Neuron (in vitro differentiated cells): ENCODE measurements around the gene CROCC.
"Not testable (repeated sequence)": the region's sequence is repeated elsewhere in the genome, so short reads cannot be mapped to it uniquely, and the experiment has no call there.

Source experiments
- H2AFZ ChIP-seq: one replicate; pipeline ENCODE4 v1.6.1; 2013; ENCODE audit warnings: low read depth, mild to moderate bottlenecking, inconsistent platforms, low read length, moderate library complexity
- H3K27me3 ChIP-seq: one replicate; pipeline ENCODE4 v1.6.1; 2013; ENCODE audit warnings: low read length; ENCODE audit not compliant: insufficient read depth
- H3K36me3 ChIP-seq: one replicate; pipeline ENCODE4 v1.6.1; 2013; ENCODE audit warnings: low read length; ENCODE audit not compliant: insufficient read depth
- H3K4me1 ChIP-seq: one replicate; pipeline ENCODE4 v1.6.1; 2013; ENCODE audit warnings: low read length; ENCODE audit not compliant: insufficient read depth
- H3K4me3 ChIP-seq: 2 replicates; pipeline ENCODE4 v1.5.1; 2013; ENCODE audit warnings: mild to moderate bottlenecking, low read length, moderate library complexity
- H3K9me3 ChIP-seq: one replicate; pipeline ENCODE4 v1.6.1; 2013; ENCODE audit warnings: low read length

The CROCC gene

DNA sequence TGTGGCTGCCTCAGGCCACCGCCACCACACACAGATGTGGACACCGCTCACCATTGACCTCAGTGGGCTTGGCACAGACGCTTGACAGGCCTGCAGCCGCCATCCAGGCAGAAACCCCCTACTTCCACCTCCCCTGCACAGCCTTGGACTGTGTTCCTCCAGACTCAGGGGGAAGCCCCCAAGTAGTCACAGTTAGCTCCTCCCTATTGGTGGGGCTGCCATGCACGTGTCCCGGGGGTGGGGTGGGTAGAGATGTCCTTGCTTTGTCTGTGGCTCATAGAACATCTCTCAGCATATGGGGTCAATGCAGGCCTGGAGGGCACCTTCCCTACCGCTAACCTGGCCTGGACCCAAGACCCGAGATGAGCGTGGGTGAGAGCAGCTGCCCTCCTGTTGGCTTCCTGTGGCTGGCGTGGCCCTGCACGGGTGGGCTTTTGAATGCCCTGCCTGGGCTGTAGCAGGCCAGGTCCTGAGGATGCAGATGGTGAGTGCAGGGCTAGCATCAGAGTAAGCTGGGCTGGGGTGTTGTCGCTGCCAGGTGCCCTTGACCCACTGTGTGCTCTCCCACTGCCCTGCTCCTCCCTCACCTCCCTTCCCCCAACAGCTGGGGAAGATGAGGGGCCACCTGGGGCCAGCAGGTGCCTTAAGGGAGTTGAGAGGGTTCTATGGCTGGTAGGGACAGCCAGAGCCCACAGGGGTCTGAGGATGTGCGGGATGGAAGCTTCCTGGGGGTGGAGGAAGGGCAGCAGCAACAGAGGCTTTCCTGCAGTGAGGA is 6.2 kb downstream of the CROCC start:
- Histone ChIP-seq H3K4me1 (peaks cover 40% of the 10 kb centered on the region), H2AFZ (no peak overlapping the region), H3K9me3 (no peaks in the 10 kb centered on the region), H3K27me3 (no peaks in the 10 kb centered on the region), H3K4me3 (no peak overlapping the region), H3K36me3 (peaks cover 8% of the 10 kb centered on the region)

DNA sequence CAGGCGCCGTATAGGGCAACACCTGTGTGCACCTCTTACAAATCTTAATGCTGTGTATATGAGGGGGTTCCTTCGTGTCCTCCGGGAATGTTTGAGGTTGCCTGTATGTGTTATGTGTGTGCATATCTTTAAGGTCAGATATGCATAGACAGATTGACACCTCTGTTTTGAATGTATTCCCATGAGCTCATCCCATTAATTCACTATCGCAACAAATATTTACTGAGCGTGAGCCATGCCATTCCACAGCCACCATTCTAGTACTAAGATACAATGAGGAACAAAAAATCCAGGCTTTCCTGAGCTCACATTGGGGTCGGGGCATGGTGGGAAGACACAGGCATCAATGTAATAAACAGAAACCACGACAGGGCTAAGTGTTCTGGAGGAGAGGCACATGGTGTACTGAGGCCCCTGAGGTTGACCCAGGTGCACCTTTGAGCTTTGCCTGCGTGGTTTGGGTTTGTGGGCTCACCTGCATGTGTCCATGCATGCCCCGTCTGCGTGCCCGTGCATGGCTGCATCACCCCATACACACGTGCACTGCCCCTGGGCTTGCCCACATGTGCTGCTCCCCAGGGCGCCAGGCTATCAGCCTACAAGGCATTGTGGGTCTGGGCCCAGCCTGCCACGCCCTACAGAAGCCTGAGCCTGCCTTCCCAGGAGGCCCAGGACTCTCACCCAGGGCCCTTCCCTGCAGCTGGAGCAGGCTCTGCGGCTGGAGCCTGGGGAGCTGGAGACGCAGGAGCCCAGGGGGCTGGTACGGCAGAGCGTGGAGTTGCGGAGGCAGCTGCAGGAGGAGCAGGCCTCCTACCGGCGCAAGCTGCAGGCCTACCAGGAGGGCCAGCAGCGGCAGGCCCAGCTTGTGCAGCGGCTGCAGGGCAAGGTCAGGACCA is 7.7 kb downstream of the CROCC start:
- not testable (repeated sequence) for H3K4me3 ChIP-seq, H3K9me3 ChIP-seq, H2AFZ ChIP-seq, H3K27me3 ChIP-seq, H3K36me3 ChIP-seq
- H3K4me1 ChIP-seq = peaks cover 40% of the 10 kb centered on the region

DNA sequence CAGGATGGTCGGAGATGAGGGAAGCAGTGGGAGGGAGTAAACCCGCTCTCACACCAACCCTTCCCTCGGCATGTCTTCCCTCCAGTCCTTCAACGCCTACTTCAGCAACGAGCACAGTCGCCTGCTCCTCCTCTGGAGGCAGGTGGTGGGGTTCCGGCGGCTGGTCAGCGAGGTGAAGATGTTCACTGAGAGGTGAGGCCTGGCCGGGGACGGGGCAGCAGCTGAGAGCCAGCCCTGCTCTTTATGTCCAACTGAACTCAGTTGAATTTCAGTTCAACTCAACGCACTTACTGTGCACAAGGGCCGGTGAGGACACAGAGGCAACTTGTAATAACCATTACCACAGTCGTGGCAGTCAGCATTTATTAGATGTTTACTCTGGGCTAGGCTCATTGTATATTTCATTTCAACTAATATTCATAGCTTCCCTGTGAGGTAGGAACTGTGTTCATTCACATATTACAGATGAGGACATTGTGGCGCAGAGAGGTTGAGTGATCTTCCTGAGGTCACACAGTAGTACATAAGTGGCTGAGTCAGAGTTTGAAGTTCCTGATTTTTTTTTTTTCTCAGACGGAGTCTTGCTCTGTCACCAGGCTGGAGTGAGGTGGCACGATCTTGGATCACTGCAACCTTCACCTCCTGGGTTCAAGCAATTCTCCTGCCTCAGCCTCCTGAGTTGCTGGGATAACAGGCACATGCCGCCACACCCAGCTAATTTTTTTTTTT is 9.6 kb downstream of the CROCC start:
- H3K9me3 ChIP-seq, H3K36me3 ChIP-seq, H3K4me3 ChIP-seq, H2AFZ ChIP-seq, H3K27me3 ChIP-seq: not testable (repeated sequence)
- H3K4me1 ChIP-seq = peaks cover 30% of the 10 kb centered on the region

DNA sequence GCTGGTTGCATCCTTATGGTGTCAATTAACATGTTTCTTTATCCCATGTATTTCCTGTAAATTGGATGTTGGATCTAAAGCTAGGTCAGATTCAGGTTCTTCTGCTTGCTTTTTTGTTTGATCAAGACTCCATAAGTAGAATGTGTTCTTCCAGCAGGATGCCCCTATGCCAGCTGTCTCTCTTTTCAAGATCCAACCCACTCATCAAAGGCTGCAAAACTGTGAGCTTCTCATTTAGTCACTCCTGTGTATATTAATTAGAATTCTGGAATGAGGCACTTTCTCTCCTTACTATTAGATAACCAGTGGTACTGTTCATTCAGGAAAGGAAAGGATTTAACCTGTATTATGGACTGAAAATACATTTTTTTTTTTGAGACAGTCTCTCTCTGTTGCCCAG is 12.2 kb downstream of the CROCC start:
- Histone ChIP-seq H3K36me3 (peaks cover 21% of the 10 kb centered on the region), H3K4me1 (peaks cover 10% of the 10 kb centered on the region)
- H3K9me3 ChIP-seq, H3K4me3 ChIP-seq, H3K27me3 ChIP-seq, H2AFZ ChIP-seq: not testable (repeated sequence)

DNA sequence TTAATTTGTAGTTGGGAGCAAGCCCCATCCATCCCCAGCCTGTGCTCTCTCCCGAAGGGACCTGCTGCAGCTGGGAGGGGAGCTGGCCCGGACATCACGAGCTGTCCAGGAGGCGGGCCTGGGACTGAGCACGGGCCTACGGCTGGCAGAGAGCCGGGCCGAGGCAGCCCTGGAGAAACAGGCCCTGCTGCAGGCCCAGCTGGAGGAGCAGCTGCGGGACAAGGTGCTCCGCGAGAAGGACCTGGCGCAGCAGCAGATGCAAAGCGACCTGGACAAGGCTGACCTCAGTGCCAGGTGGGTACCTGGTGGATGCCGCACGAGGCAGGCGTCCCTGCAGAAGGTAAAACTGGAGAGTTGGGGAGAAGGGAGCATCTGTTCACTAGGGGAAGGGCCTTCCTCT is 14.8 kb downstream of the CROCC start:
- H3K36me3 ChIP-seq = peaks cover 21% of the 10 kb centered on the region
- not testable (repeated sequence) for H3K27me3 ChIP-seq, H3K4me1 ChIP-seq, H2AFZ ChIP-seq, H3K9me3 ChIP-seq, H3K4me3 ChIP-seq

DNA sequence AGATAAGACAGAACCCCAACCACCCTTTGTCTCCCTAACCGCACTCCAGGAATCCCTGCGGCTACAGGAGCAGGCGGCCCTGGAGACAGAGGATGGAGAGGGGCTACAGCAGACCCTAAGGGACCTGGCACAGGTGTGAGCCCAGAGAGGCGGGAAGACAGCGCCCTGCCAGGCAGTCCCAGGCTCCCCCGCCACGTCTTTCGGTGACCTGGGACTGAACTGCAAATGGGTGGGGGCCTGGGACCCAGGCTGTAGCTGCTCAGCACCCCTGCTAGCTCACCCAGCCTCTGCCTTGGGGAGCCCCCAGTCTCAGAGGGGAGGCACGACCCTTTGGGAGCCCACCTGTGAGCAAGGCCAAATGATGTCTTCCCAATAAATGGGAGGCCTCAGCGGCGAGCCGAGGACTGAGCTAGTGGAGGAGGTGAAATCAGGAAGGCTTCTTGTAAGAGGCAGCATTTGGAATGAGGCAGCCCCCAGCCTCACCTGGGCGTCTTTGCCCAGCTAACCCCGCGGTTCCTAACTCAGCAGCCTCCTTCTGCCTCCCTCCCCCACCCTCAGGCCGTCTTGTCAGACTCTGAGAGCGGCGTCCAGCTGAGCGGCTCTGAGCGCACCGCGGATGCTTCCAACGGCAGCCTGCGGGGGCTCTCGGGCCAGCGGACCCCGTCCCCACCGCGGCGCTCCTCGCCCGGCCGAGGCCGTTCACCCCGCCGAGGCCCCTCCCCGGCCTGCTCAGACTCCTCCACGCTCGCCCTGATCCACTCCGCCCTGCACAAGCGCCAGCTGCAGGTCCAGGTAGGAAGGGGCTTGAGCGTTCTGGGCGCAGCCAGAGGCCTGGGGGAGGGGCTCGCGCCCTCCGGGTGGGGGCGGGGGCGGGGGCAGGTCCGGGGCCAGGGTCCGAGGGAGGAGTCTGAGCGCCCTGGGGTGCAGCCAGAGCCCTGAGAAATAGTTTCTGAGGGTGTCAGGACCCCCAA is 16.9 kb downstream of the CROCC start:
- no peaks in the 10 kb centered on the region for H3K9me3 ChIP-seq
- H3K27me3 ChIP-seq = no peaks in the 10 kb centered on the region
- H2AFZ ChIP-seq = no peak overlapping the region
- H3K4me1 ChIP-seq = no peaks in the 10 kb centered on the region
- peaks cover 17% of the 10 kb centered on the region for H3K36me3 ChIP-seq
- H3K4me3 ChIP-seq = no peak overlapping the region

DNA sequence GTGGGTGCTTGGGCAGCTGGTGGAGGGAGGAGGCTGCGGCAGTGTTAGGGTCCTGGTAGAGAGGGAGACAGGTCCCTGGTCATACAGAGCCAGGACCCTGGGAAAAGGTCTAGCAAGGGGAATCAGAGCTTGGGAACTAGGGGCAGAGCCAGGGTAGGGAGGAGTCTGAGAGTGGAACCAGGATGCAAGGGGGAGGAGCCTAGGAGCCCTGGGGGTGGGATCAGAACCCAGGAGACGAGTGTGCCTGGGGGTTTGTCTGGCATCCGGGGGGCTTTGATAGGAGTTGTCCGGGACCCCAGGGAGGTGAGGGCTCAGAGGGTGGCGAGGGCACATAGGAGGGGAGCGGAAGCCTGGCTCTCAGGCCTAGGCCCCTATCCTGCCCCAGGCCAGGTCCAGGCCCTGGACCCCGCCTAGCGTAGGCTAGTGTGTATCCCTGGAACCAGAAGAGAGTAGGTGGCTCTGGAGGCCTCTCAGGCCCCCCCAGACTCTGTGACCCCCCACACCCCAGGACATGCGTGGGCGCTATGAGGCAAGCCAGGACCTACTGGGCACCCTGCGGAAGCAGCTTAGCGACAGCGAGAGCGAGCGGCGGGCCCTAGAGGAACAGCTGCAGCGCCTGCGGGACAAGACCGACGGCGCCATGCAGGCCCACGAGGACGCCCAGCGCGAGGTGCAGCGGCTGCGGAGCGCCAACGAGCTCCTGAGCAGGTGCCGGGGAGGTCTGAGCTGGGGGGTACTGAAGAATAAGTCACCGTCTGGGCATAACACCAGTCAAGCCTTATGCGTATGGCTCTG is 17.9 kb downstream of the CROCC start:
- H3K36me3 ChIP-seq = peaks cover 18% of the 10 kb centered on the region
- H2AFZ ChIP-seq, H3K27me3 ChIP-seq, H3K9me3 ChIP-seq, H3K4me1 ChIP-seq, H3K4me3 ChIP-seq: not testable (repeated sequence)

DNA sequence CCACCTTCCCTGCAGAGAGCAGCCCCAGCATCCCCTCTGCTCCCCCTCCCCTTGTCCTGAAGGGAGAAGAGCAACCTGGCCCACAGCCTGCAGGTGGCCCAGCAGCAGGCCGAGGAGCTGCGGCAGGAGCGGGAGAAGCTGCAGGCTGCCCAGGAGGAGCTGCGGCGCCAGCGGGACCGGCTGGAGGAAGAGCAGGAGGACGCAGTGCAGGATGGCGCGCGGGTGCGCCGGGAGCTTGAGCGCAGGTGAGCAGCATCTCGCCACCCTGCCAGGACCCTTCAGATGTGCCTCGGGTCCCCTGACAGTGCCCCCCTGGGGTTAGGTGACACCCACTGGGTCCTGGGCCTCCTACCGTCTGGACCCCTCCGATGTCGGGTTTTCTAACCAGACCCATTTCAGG is 22.3 kb downstream of the CROCC start:
- Histone ChIP-seq H2AFZ (no peak overlapping the region), H3K4me3 (no peak overlapping the region), H3K9me3 (no peaks in the 10 kb centered on the region), H3K4me1 (no peaks in the 10 kb centered on the region), H3K36me3 (peaks cover 8% of the 10 kb centered on the region), H3K27me3 (no peaks in the 10 kb centered on the region)

DNA sequence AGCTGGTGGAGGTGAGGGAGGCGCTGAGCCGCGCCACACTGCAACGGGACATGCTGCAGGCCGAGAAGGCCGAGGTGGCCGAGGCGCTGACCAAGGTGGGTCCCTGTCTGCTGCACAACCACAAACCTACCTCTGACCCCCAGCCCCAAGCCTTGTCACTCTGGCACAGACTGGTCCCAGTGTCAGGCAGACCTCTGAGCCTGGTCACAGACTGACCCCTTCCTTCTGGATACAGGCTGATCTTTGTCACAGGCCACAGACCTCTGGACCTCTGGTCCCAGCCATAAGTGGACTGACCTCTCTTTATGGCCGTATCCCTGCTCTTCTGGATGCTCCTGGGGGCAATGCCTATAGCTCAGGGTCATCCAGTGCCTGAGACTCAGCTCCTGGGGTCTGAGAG is 23.8 kb downstream of the CROCC start:
- not testable (repeated sequence) for H3K4me3 ChIP-seq, H3K36me3 ChIP-seq, H3K4me1 ChIP-seq, H3K27me3 ChIP-seq, H2AFZ ChIP-seq, H3K9me3 ChIP-seq

DNA sequence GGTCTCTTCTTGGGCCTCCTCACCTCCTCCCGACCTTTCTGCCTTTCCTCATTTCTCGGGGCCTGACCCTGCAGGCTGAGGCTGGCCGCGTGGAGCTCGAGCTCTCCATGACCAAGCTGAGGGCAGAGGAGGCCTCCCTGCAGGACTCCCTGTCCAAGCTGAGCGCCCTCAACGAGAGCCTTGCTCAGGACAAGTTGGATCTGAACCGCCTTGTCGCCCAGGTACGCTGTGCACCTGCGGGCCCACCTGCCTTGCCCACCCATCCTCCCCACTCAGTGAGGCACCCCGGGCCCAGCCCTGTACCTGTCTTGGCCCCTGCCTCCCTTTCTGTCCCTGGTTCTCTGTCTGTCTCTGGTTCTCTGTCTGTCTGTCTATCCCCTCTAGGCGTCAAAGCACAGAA is 24.5 kb downstream of the CROCC start:
- not testable (repeated sequence) for H3K27me3 ChIP-seq, H3K4me1 ChIP-seq, H3K9me3 ChIP-seq, H3K4me3 ChIP-seq, H3K36me3 ChIP-seq, H2AFZ ChIP-seq

DNA sequence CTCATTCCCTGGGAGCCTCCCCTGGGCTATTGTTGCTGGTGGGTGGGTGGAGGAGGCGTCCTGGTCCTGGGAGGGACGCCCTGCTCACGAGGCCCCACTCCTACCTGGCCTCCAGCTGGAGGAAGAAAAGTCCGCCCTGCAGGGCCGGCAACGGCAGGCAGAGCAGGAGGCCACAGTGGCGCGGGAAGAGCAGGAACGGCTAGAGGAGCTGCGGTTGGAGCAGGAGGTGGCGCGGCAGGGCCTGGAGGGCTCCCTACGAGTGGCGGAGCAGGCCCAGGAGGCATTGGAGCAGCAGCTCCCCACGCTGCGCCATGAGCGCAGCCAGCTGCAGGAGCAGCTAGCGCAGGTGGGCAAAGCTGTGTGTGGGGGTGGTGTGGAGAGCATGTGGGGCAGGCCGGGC is 24.9 kb downstream of the CROCC start:
- H3K9me3 ChIP-seq = no peaks in the 10 kb centered on the region
- H2AFZ ChIP-seq = no peak overlapping the region
- H3K27me3 ChIP-seq = no peaks in the 10 kb centered on the region
- peaks cover 6% of the 10 kb centered on the region for H3K36me3 ChIP-seq
- H3K4me1 ChIP-seq = no peaks in the 10 kb centered on the region
- H3K4me3 ChIP-seq = no peak overlapping the region
